Loucy (cell line): ENCODE measurements around the gene MGAT5.

Experiments used
- H2AFZ ChIP-seq: fragments of 200-600 bp; sonication (generic); 2 replicates; pipeline ENCODE4 v1.6.0; 2016; ENCODE audit warnings: antibody characterized with exemption, mild to moderate bottlenecking, low read length, moderate library complexity
- H3F3A ChIP-seq: fragments of 200-600 bp; 2 replicates; pipeline ENCODE4 v1.6.0; 2016; ENCODE audit warnings: antibody characterized with exemption, low read depth, mild to moderate bottlenecking
- H3K27me3 ChIP-seq: fragments of 200-600 bp; sonication (generic); 2 replicates; pipeline ENCODE4 v1.6.1; 2014; ENCODE audit warnings: low read length, mild to moderate bottlenecking; ENCODE audit not compliant: insufficient read depth, poor library complexity, severe bottlenecking
- H3K36me3 ChIP-seq: fragments of 200-600 bp; sonication (generic); 2 replicates; pipeline ENCODE4 v1.6.1; 2016; ENCODE audit warnings: low read length; ENCODE audit not compliant: insufficient read depth
- H3K4me1 ChIP-seq: fragments of 200-600 bp; sonication (generic); 2 replicates; pipeline ENCODE4 v1.5.1; 2014; ENCODE audit warnings: low read length, mild to moderate bottlenecking; ENCODE audit not compliant: insufficient read depth, poor library complexity, severe bottlenecking
- H3K4me2 ChIP-seq: fragments of 200-600 bp; sonication (generic); 2 replicates; pipeline ENCODE4 v1.6.0; 2014; ENCODE audit warnings: antibody characterized with exemption, low read length, low read depth, mild to moderate bottlenecking; ENCODE audit not compliant: poor library complexity, severe bottlenecking
- H3K4me3 ChIP-seq: fragments of 200-600 bp; sonication (generic); 2 replicates; pipeline ENCODE4 v1.5.1; 2014; ENCODE audit warnings: low read length, mild to moderate bottlenecking, mixed read lengths; ENCODE audit not compliant: poor library complexity, severe bottlenecking
- H3K79me2 ChIP-seq: fragments of 200-600 bp; sonication (generic); 2 replicates; pipeline ENCODE4 v1.6.1; 2014; ENCODE audit warnings: low read length; ENCODE audit not compliant: insufficient read depth
- H3K9ac ChIP-seq: fragments of 200-600 bp; sonication (generic); 2 replicates; pipeline ENCODE4 v1.6.0; 2014; ENCODE audit warnings: mild to moderate bottlenecking, low read depth, low read length, moderate library complexity; ENCODE audit not compliant: poor library complexity, severe bottlenecking
- H3K9me2 ChIP-seq: fragments of 200-600 bp; sonication (generic); replicated peaks from 2 replicates; pipeline ENCODE4 v1.6.1; 2016; ENCODE audit warnings: low read depth, low read length, mixed read lengths
- H3K9me3 ChIP-seq: fragments of 200-600 bp; sonication (generic); 2 replicates; pipeline ENCODE4 v1.6.1; 2014; ENCODE audit warnings: mild to moderate bottlenecking, antibody characterized with exemption, low read length, low read depth; ENCODE audit not compliant: insufficient read depth
- H4K20me1 ChIP-seq: fragments of 200-600 bp; sonication (generic); 2 replicates; pipeline ENCODE4 v1.6.0; 2014; ENCODE audit warnings: antibody characterized with exemption, low read length, mild to moderate bottlenecking; ENCODE audit not compliant: insufficient read depth, poor library complexity, severe bottlenecking
- EZH2phosphoT487 ChIP-seq: fragments of 200-600 bp; IDR thresholded peaks from 2 replicates; pipeline ENCODE4 v1.6.1; 2018; ENCODE audit warnings: antibody characterized with exemption, mild to moderate bottlenecking, moderate library complexity, borderline replicate concordance
- TF ChIP-seq, protein P1 (sequence below): fragments of 200-600 bp; sonication (generic); conservative IDR thresholded peaks from 2 replicates; pipeline ENCODE4 v1.5.1; 2014; ENCODE audit warnings: mild to moderate bottlenecking, antibody characterized with exemption, low read length

Gene MGAT5

DNA sequence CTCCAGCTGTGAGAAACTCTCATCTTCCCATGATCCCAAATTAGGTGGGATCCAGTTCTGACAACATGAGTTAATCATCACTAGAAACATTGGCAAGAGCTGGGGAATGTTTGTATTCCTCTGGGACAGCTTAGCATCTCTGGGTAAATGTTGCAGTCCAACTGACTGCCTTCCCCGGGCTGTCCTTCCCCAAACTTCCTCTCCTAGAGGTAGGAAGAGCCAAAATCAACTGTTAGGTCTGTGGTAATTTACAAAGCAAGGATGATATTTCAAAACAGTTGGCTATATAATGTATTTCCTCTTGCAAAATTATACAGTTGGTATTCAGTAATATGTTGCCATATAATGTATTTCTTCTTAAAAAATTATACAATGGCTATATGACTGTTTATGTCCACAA, 148.5 kb downstream of the MGAT5 start:
- H4K20me1 ChIP-seq = no peaks in the 10 kb centered on the region
- H3F3A ChIP-seq = no peaks in the 10 kb centered on the region

DNA sequence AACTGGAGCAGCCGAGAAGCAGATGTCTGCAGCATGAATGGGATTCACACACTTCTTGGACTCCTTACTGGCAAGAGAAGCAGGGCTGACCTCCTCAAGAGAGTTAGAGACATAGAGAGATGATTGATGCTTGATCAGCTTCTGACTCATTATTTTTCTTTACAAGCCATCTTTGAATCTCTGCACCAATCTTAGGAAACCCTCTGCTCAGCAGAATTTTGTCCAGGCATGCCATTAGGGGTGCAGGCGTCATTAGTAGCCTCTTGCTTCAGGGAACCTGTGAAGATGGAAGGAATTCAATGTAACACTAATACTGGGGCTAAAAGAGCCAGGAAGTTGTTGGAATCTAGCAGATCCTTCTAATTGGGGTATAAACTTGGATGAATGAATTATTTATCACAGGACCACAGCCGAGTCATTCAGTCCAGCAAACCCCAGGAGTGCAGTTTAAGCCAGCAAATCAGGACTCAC, 151.8 kb downstream of the MGAT5 start:
- H4K20me1 ChIP-seq = no peaks in the 10 kb centered on the region
- peaks cover 7% of the 10 kb centered on the region; the same call in 1 of the 2 replicates for H3F3A ChIP-seq

More for the DNA sequence above, 148.5 kb downstream of the MGAT5 start:
- Histone ChIP-seq H3K36me3 (peaks cover 38% of the 10 kb centered on the region; the same call in 1 of the 2 replicates), H3K27me3 (no peaks in the 10 kb centered on the region), H3K79me2 (no peaks in the 10 kb centered on the region), H3K4me1 (peaks cover 20% of the 10 kb centered on the region), H3K4me2 (no peak overlapping the region), H2AFZ (no peak overlapping the region), H3K9ac (no peak overlapping the region), H3K9me3 (no peaks in the 10 kb centered on the region), H3K4me3 (no peak overlapping the region), H3K9me2 (no peaks in the 10 kb centered on the region)
- TF ChIP-seq, protein P1, sequence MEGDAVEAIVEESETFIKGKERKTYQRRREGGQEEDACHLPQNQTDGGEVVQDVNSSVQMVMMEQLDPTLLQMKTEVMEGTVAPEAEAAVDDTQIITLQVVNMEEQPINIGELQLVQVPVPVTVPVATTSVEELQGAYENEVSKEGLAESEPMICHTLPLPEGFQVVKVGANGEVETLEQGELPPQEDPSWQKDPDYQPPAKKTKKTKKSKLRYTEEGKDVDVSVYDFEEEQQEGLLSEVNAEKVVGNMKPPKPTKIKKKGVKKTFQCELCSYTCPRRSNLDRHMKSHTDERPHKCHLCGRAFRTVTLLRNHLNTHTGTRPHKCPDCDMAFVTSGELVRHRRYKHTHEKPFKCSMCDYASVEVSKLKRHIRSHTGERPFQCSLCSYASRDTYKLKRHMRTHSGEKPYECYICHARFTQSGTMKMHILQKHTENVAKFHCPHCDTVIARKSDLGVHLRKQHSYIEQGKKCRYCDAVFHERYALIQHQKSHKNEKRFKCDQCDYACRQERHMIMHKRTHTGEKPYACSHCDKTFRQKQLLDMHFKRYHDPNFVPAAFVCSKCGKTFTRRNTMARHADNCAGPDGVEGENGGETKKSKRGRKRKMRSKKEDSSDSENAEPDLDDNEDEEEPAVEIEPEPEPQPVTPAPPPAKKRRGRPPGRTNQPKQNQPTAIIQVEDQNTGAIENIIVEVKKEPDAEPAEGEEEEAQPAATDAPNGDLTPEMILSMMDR = no peak
- no peak for TF ChIP-seq EZH2phosphoT487

DNA sequence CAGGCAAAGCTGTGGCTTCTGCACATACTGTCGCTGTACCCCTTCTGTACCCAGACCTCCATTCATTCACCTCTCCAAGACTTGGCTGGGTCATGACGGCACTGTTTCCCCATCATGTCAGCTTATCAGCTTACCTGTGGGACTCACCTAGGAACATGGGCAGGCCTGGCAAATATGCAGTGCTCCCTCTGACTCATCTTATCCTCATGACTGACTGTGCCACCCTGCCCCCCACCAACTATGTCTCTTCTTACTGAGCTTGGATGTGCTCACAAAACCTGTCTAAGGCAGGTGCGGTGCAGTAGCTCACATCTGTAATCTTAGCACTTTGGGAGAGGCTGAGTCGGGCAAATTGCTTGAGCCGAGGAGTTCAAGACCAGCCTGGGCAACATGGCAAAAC, 152.4 kb downstream of the MGAT5 start:
- H3K4me1 ChIP-seq = peaks cover 58% of the 10 kb centered on the region

More for the DNA sequence above, 151.8 kb downstream of the MGAT5 start:
- Histone ChIP-seq H2AFZ (no peak overlapping the region), H3K27me3 (no peaks in the 10 kb centered on the region), H3K9ac (no peak overlapping the region), H3K79me2 (no peaks in the 10 kb centered on the region), H3K36me3 (peaks cover 38% of the 10 kb centered on the region; the same call in 1 of the 2 replicates), H3K4me2 (no peak overlapping the region), H3K4me3 (no peak overlapping the region), H3K9me2 (no peaks in the 10 kb centered on the region), H3K9me3 (no peaks in the 10 kb centered on the region), H3K4me1 (peaks cover 52% of the 10 kb centered on the region)
- TF ChIP-seq EZH2phosphoT487 = no peak
- TF ChIP-seq, protein P1 = no peak

More for the DNA sequence above, 152.4 kb downstream of the MGAT5 start:
- Histone ChIP-seq H3K9ac (no peak overlapping the region), H3K27me3 (no peaks in the 10 kb centered on the region), H3K36me3 (peaks cover 38% of the 10 kb centered on the region; the same call in 1 of the 2 replicates), H2AFZ (no peak overlapping the region), H3K79me2 (no peaks in the 10 kb centered on the region), H3F3A (peaks cover 8% of the 10 kb centered on the region; the same call in 1 of the 2 replicates), H3K4me2 (no peak overlapping the region), H3K4me3 (no peak overlapping the region), H4K20me1 (no peaks in the 10 kb centered on the region), H3K9me3 (no peaks in the 10 kb centered on the region), H3K9me2 (no peaks in the 10 kb centered on the region)
- TF ChIP-seq, protein P1 = no peak
- TF ChIP-seq EZH2phosphoT487 = no peak
